CD8-positive, alpha-beta memory T cell (primary cell): ENCODE results near the gene USP35. TPM values are rescaled to one million over a fixed set of nuclear protein-coding genes. Genes with fewer than 3 reads are reported as not detected.
A peak's percentile ranks its signal among the peaks of the same experiment; 100 is the strongest.

Source experiments
- CTCF ChIA-PET: fragments of 350-600 bp; sonication (Branson Sonifier 250); formaldehyde crosslinking; loops from one replicate; lab custom pipeline; 2021; ENCODE audit warnings: antibody characterized with exemption; lab: Charles Lee
- POLR2A ChIA-PET: fragments of 350-600 bp; sonication (Branson Sonifier 250); formaldehyde crosslinking; loops from one replicate; lab custom pipeline; 2021; ENCODE audit warnings: antibody characterized with exemption; lab: Charles Lee
- DNase-seq, 5 donors: peaks; one replicate each; pipeline versions ENCODE4 v3.0.0 to v3.0.0-alpha.2; 2020 to 2022; ENCODE audit warnings: mixed read lengths in 1 of 5
- H3K27ac ChIP-seq: one replicate; pipeline ENCODE4 v1.7.0; 2013; ENCODE audit warnings: low read depth, mild to moderate bottlenecking, low read length, moderate library complexity
- H3K27me3 ChIP-seq: 2 replicates; pipeline ENCODE4 v1.7.0; 2013; ENCODE audit warnings: low read length, mild to moderate bottlenecking; ENCODE audit not compliant: insufficient read depth, poor library complexity, severe bottlenecking
- H3K36me3 ChIP-seq: 2 replicates; pipeline ENCODE4 v1.7.0; 2013; ENCODE audit warnings: mild to moderate bottlenecking, low read length, moderate library complexity; ENCODE audit not compliant: insufficient read depth
- H3K4me1 ChIP-seq: 2 replicates; pipeline ENCODE4 v1.7.0; 2013; ENCODE audit warnings: mild to moderate bottlenecking, low read length, moderate library complexity; ENCODE audit not compliant: insufficient read depth
- H3K4me3 ChIP-seq: 2 replicates; pipeline ENCODE4 v1.7.0; 2013; ENCODE audit warnings: mild to moderate bottlenecking, low read length
- H3K9me3 ChIP-seq: 2 replicates; pipeline ENCODE4 v1.7.0; 2013; ENCODE audit warnings: mild to moderate bottlenecking, low read length
- H3K27ac Mint-ChIP-seq, 8 donors: one replicate each; pipeline ENCODE4 v1.8.0; 2020 to 2021; ENCODE audit warnings: mixed read lengths in 8 of 8, mild to moderate bottlenecking in 6 of 8, inconsistent platforms in 3 of 8, moderate library complexity in 3 of 8
- H3K27me3 Mint-ChIP-seq, 2 donors: one replicate each; pipeline ENCODE4 v1.8.0; 2020 to 2021; ENCODE audit warnings: mixed read lengths in 2 of 2, mild to moderate bottlenecking in 1 of 2, moderate library complexity in 1 of 2
- H3K36me3 Mint-ChIP-seq, 3 donors: one replicate each; pipeline ENCODE4 v1.8.0; 2020 to 2021; ENCODE audit warnings: mixed read lengths in 3 of 3, inconsistent platforms in 1 of 3, mild to moderate bottlenecking in 1 of 3
- H3K4me1 Mint-ChIP-seq, 3 donors: one replicate each; pipeline ENCODE4 v1.8.0; 2020 to 2021; ENCODE audit warnings: mixed read lengths in 3 of 3, inconsistent platforms in 1 of 3, mild to moderate bottlenecking in 1 of 3
- H3K4me3 Mint-ChIP-seq, 7 donors: one replicate each; pipeline ENCODE4 v1.8.0; 2020 to 2021; ENCODE audit warnings: mixed read lengths in 7 of 7, mild to moderate bottlenecking in 6 of 7, moderate library complexity in 4 of 7, inconsistent platforms in 2 of 7
- H3K9me3 Mint-ChIP-seq, 5 donors: one replicate each; pipeline ENCODE4 v1.8.0; 2020 to 2022; ENCODE audit warnings: mixed read lengths in 5 of 5, mild to moderate bottlenecking in 3 of 5, moderate library complexity in 2 of 5, inconsistent platforms in 1 of 5
- polyA plus RNA-seq: library from polyadenylated mRNA; unstranded; fragments of 300-500 nt; fragmentation: Illumina TruSeq; gene quantifications from one replicate; pipeline ENCODE4 v1.2.3, GENCODE V29; 2021
- total RNA-seq, 2 experiments: library from RNA; stranded (reverse); gene quantifications; one replicate each; pipeline ENCODE4 v1.2.3, GENCODE V29; 2021

USP35 gene
- total and polyA plus RNA-seq, 3 experiments from 2014 or later = 1.1 to 4.4 (median 4.4) TPM

GRCh38 chr11:78201096-78201818 is 12.5 kb downstream of the USP35 start:
- H3K4me3 ChIP-seq = no peak overlapping the region
- peak overlapping the region in 3 of 7 donors; percentile 2 to 84 (median 38) for H3K4me3 Mint-ChIP-seq
- POLR2A ChIA-PET = interaction anchor here (2.4 kb wide), 1 partner anchor 12 kb away, joined by 12 read pairs; the partner anchor contains the start of genes KCTD21 and USP35

GRCh38 chr11:78202733-78203167 is 14.0 kb downstream of the USP35 start:
- H3K9me3 ChIP-seq = no peaks in the 10 kb centered on the region
- no peaks in the 10 kb centered on the region for H3K36me3 ChIP-seq
- H3K4me1 ChIP-seq = peaks cover 40% of the 10 kb centered on the region
- H3K36me3 Mint-ChIP-seq = peaks cover 5 to 32% (median 9%) of the 10 kb centered on the region in 3 donors
- H3K27ac Mint-ChIP-seq = peak overlapping the region; percentile 88 to 99 (median 95)
- peak overlapping the region; percentile 57 for H3K27ac ChIP-seq
- peak overlapping the region; percentile 44 to 89 (median 80) for H3K4me3 Mint-ChIP-seq
- no peaks in the 10 kb centered on the region for H3K27me3 ChIP-seq
- peak; percentile 37 to 88 (median 79) for DNase-seq
- ChIA-PET POLR2A (interaction anchor here (1.8 to 2.4 kb wide), 2 partner anchors 14 to 63 kb away, joined by 5 to 12 read pairs; partner anchors contain the start of genes ALG8, KCTD21 and USP35), CTCF (interaction anchor here (0.6 to 1.8 kb wide), 3 partner anchors 13 to 18 kb away, joined by 3 to 6 read pairs (median 5); partner anchors contain the start of gene KCTD21)
- no peaks in the 10 kb centered on the region for H3K27me3 Mint-ChIP-seq
- peaks cover 29 to 49% (median 40%) of the 10 kb centered on the region in 3 donors for H3K4me1 Mint-ChIP-seq
- peak overlapping the region; percentile 62 for H3K4me3 ChIP-seq
- no peaks in the 10 kb centered on the region for H3K9me3 Mint-ChIP-seq

More at GRCh38 chr11:78201096-78201818, 12.5 kb downstream of the USP35 start:
- CTCF ChIA-PET = interaction anchor here (1.1 kb wide), 1 partner anchor 13 kb away, joined by 4 read pairs; the partner anchor contains the start of genes KCTD21 and USP35
- peak overlapping the region; percentile 73 to 99 (median 94) for H3K27ac Mint-ChIP-seq
- Histone ChIP-seq H3K27me3 (no peaks in the 10 kb centered on the region), H3K4me1 (peaks cover 40% of the 10 kb centered on the region), H3K27ac (no peak overlapping the region), H3K9me3 (no peaks in the 10 kb centered on the region), H3K36me3 (no peaks in the 10 kb centered on the region)
- no peak for DNase-seq
- no peaks in the 10 kb centered on the region for H3K9me3 Mint-ChIP-seq
- H3K4me1 Mint-ChIP-seq = peaks cover 31 to 49% (median 40%) of the 10 kb centered on the region in 3 donors
- no peaks in the 10 kb centered on the region for H3K27me3 Mint-ChIP-seq
- H3K36me3 Mint-ChIP-seq = peaks cover 5 to 31% (median 12%) of the 10 kb centered on the region in 3 donors

GRCh38 chr11:78203184-78203583 is 14.5 kb downstream of the USP35 start:
- ChIA-PET CTCF (interaction anchor here (1.6 to 1.8 kb wide), 2 partner anchors 13 to 16 kb away, joined by 5 to 6 read pairs; partner anchors contain the start of gene KCTD21), POLR2A (interaction anchor here (0.6 to 2.4 kb wide), 3 partner anchors 14 to 206 kb away, joined by 3 to 12 read pairs (median 5); partner anchors contain the start of genes ALG8, KCTD21 and USP35)
- peaks cover 29 to 49% (median 40%) of the 10 kb centered on the region in 3 donors for H3K4me1 Mint-ChIP-seq
- no peaks in the 10 kb centered on the region for H3K36me3 ChIP-seq
- H3K27me3 ChIP-seq = no peaks in the 10 kb centered on the region
- peaks cover 40% of the 10 kb centered on the region for H3K4me1 ChIP-seq
- peak overlapping the region; percentile 88 to 99 (median 95) for H3K27ac Mint-ChIP-seq
- peak overlapping the region; percentile 62 for H3K4me3 ChIP-seq
- H3K27ac ChIP-seq = peak overlapping the region; percentile 57
- no peaks in the 10 kb centered on the region for H3K9me3 ChIP-seq
- no peaks in the 10 kb centered on the region for H3K9me3 Mint-ChIP-seq
- peaks cover 7 to 34% (median 11%) of the 10 kb centered on the region in 3 donors for H3K36me3 Mint-ChIP-seq
- no peaks in the 10 kb centered on the region for H3K27me3 Mint-ChIP-seq
- H3K4me3 Mint-ChIP-seq = peak overlapping the region; percentile 44 to 89 (median 80)
- DNase-seq = peak; percentile 22 to 87 (median 70)

GRCh38 chr11:78205256-78205655 is 16.5 kb downstream of the USP35 start:
- Mint-ChIP-seq H3K36me3 (peaks cover 9 to 41% (median 13%) of the 10 kb centered on the region in 3 donors), H3K4me1 (peaks cover 29 to 40% (median 40%) of the 10 kb centered on the region in 3 donors), H3K4me3 (no peak overlapping the region), H3K27ac (peak overlapping the region in 5 of 8 donors; percentile 23 to 90 (median 87)), H3K27me3 (no peaks in the 10 kb centered on the region), H3K9me3 (no peaks in the 10 kb centered on the region)
- ChIA-PET POLR2A (no interaction called here), CTCF (interaction anchor here (1.5 kb wide), 1 partner anchor 23 kb away, joined by 3 read pairs; no protein-coding TSS in a partner anchor)
- H3K27ac ChIP-seq = no peak overlapping the region
- H3K4me1 ChIP-seq = peaks cover 40% of the 10 kb centered on the region
- no peak overlapping the region for H3K4me3 ChIP-seq
- no peaks in the 10 kb centered on the region for H3K36me3 ChIP-seq
- DNase-seq = no peak
- H3K9me3 ChIP-seq = no peaks in the 10 kb centered on the region
- no peaks in the 10 kb centered on the region for H3K27me3 ChIP-seq

- H3K9me3 Mint-ChIP-seq = no peaks in the 10 kb centered on the region
- Histone ChIP-seq H3K36me3 (no peaks in the 10 kb centered on the region), H3K9me3 (no peaks in the 10 kb centered on the region), H3K4me1 (peaks cover 37% of the 10 kb centered on the region), H3K4me3 (no peak overlapping the region), H3K27ac (no peak overlapping the region), H3K27me3 (no peaks in the 10 kb centered on the region)
- DNase-seq = peak in 1 of 5 donors; percentile 24
- H3K36me3 Mint-ChIP-seq = peaks cover 13 to 43% (median 17%) of the 10 kb centered on the region in 3 donors
- peaks cover 29 to 40% (median 39%) of the 10 kb centered on the region in 3 donors for H3K4me1 Mint-ChIP-seq
- POLR2A ChIA-PET = no interaction called here
- CTCF ChIA-PET = interaction anchor here (1.5 kb wide), 1 partner anchor 23 kb away, joined by 3 read pairs; no protein-coding TSS in a partner anchor
- H3K27ac Mint-ChIP-seq = peak overlapping the region in 2 of 8 donors; percentile 63 to 94
- H3K27me3 Mint-ChIP-seq = no peaks in the 10 kb centered on the region
- H3K4me3 Mint-ChIP-seq = no peak overlapping the region
Observed at GRCh38 chr11:78205691-78206090, 17.0 kb downstream of the USP35 start.

GRCh38 chr11:78207532-78208256 is 19.0 kb downstream of the USP35 start:
- H3K4me3 ChIP-seq = no peak overlapping the region
- H3K9me3 ChIP-seq = no peaks in the 10 kb centered on the region
- H3K4me1 Mint-ChIP-seq = peaks cover 13 to 38% (median 34%) of the 10 kb centered on the region in 3 donors
- peak overlapping the region in 3 of 8 donors; percentile 17 to 65 (median 36) for H3K27ac Mint-ChIP-seq
- H3K36me3 Mint-ChIP-seq = peaks cover 18 to 50% (median 22%) of the 10 kb centered on the region in 3 donors
- H3K27me3 Mint-ChIP-seq = no peaks in the 10 kb centered on the region
- no peaks in the 10 kb centered on the region for H3K27me3 ChIP-seq
- no peaks in the 10 kb centered on the region for H3K36me3 ChIP-seq
- H3K27ac ChIP-seq = no peak overlapping the region
- H3K4me1 ChIP-seq = peaks cover 17% of the 10 kb centered on the region
- H3K9me3 Mint-ChIP-seq = no peaks in the 10 kb centered on the region
- ChIA-PET POLR2A (interaction anchor here (0.5 kb wide), 1 partner anchor 8 kb away, joined by 3 read pairs; no protein-coding TSS in a partner anchor), CTCF (no interaction called here)
- no peak for DNase-seq
- no peak overlapping the region for H3K4me3 Mint-ChIP-seq
